K562 (cell line): ENCODE results near the gene CCDC87. TPM values are rescaled to one million over a fixed set of nuclear protein-coding genes. Genes with fewer than 3 reads are reported as not detected.

Experiments used
- BRF2 ChIP-seq: IDR thresholded peaks from 3 replicates; pipeline ENCODE4 v1.6.1; 2011; ENCODE audit warnings: borderline replicate concordance, mild to moderate bottlenecking; ENCODE audit not compliant: insufficient read length, insufficient read depth
- DACH1 ChIP-seq: fragments of 450-650 bp; IDR thresholded peaks from 2 replicates; pipeline ENCODE4 v1.6.1; 2018; ENCODE audit not compliant: partially characterized antibody
- FOXJ3 ChIP-seq: sonication (generic); formaldehyde crosslinking; IDR thresholded peaks from 2 replicates; pipeline ENCODE4 v1.4.0; 2020; ENCODE audit warnings: mild to moderate bottlenecking, missing genetic modification reagents
- HDAC3 ChIP-seq: fragments of 450-650 bp; IDR thresholded peaks from 2 replicates; pipeline ENCODE4 v1.6.1; 2018; ENCODE audit warnings: borderline replicate concordance, mild to moderate bottlenecking, moderate library complexity; ENCODE audit not compliant: partially characterized antibody
- HES1 ChIP-seq: fragments of 450-650 bp; IDR thresholded peaks from 2 replicates; pipeline ENCODE4 v1.6.1; 2016; ENCODE audit warnings: low read depth, mild to moderate bottlenecking, moderate library complexity
- HMBOX1 ChIP-seq: sonication (generic); IDR thresholded peaks from 2 replicates; pipeline ENCODE4 v1.6.1; 2016
- KAT8 ChIP-seq: fragments of 450-650 bp; IDR thresholded peaks from 2 replicates; pipeline ENCODE4 v1.6.1; 2016; ENCODE audit warnings: low read depth, mild to moderate bottlenecking
- KDM5B ChIP-seq: fragments of 200-600 bp; sonication (generic); IDR thresholded peaks from 2 replicates; pipeline ENCODE4 v1.6.1; 2012; ENCODE audit warnings: low read depth, mild to moderate bottlenecking, moderate library complexity, low read length, control low read depth, inconsistent platforms; ENCODE audit not compliant: insufficient replicate concordance
- PATZ1 ChIP-seq: fragments of 250-450 bp; sonication (Bioruptor Pico); IDR thresholded peaks from 2 replicates; pipeline ENCODE4 v1.5.0; 2020; ENCODE audit warnings: mild to moderate bottlenecking, borderline replicate concordance
- PPARD ChIP-seq: fragments of 250-450 bp; sonication (Bioruptor Pico); IDR thresholded peaks from 2 replicates; pipeline ENCODE4 v1.8.0; 2022; ENCODE audit warnings: inconsistent platforms, mild to moderate bottlenecking, moderate library complexity
- STAT5A ChIP-seq: IDR thresholded peaks from 2 replicates; pipeline ENCODE4 v1.6.1; 2012; ENCODE audit warnings: low read length, inconsistent platforms, borderline replicate concordance
- ZNF318 ChIP-seq, 2 experiments: fragments of 450-650 bp; IDR thresholded peaks; 2 replicates each; pipeline ENCODE4 v1.6.1; 2016; ENCODE audit warnings: mild to moderate bottlenecking in 2 of 2, borderline replicate concordance in 1 of 2, low read depth in 1 of 2, moderate library complexity in 1 of 2
- ZNF79 ChIP-seq: fragments of 250-450 bp; sonication (Bioruptor Pico); IDR thresholded peaks from 2 replicates; pipeline ENCODE4 v1.4.0; 2020; ENCODE audit warnings: low read depth, mild to moderate bottlenecking, moderate library complexity
- polyA plus RNA-seq, 8 experiments: library from polyadenylated mRNA; depleted of rRNA in 4 of 8; stranded (reverse) in 5 of 8; unstranded in 3 of 8; fragments of >200 nt; fragmentation: Nextera tagmentation in 2 of 8; fragmentation: Illumina TruSeq in 1 of 8; extraction: Ambion mirVana in 2 of 8; extraction: Trizol in 1 of 8; gene quantifications; 2 replicates each; pipeline versions ENCODE4 v1.2.1 to v1.2.3, GENCODE V29; 2011 to 2014; ENCODE audit warnings: inconsistent platforms in 1 of 8, missing spikeins in 1 of 8
- total RNA-seq, 7 experiments: library from RNA; depleted of rRNA in 6 of 7; stranded (reverse); fragments of >200 nt in 6 of 7; fragmentation: Illumina TruSeq in 2 of 7; extraction: Trizol in 2 of 7; gene quantifications; 2 replicates each; pipeline versions ENCODE4 v1.2.1 to v1.2.3, GENCODE V29; 2011 to 2021; ENCODE audit warnings: low replicate concordance in 1 of 7

The CCDC87 gene
- total and polyA plus RNA-seq, 9 of the 15 experiments (the other 6 are each of a cell fraction or from before 2014, with no cell fraction given) = 0.03 to 0.44 (median 0.15) TPM; not detected in 1

- TF ChIP-seq ZNF318 (IDR thresholded peaks at IDR 0.05; ENCODE audit: borderline replicate concordance in 1 of 2, low read depth in 1 of 2) (no peak), PPARD (CRISPR knock-in tag) (no peak), DACH1 (no peak), HMBOX1 (no peak), KAT8 (no peak), BRF2 (no peak), PATZ1 (CRISPR knock-in tag) (no peak), ZNF79 (CRISPR knock-in tag) (no peak), HES1 (no peak), KDM5B (no peak), STAT5A (no peak), FOXJ3 (CRISPR knock-in tag) (no peak), HDAC3 (no peak)
Observed at GRCh38 chr11:66559142-66559865, 33.6 kb downstream of the CCDC87 start (continued).
